ENCODE measurements around the gene ACADL.

- TF ChIP-seq POLR2AphosphoS5 (IDR thresholded peaks at IDR 0.05) = no peak
- TF ChIP-seq POLR2A (IDR thresholded peaks at IDR 0.05; ENCODE audit: low read depth) = no peak
Observed at GRCh38 chr2:210157526-210157925, 67.7 kb downstream of the ACADL start.

Data from esophagus muscularis mucosa (tissue), 2 donors.